DND-41 (cell line): ENCODE data around the gene ZNF747.

ENCODE experiments used
- EZH2 ChIP-seq: IDR thresholded peaks from 3 replicates; pipeline ENCODE4 v1.6.1; 2012; ENCODE audit warnings: borderline replicate concordance, low read depth, mild to moderate bottlenecking, moderate library complexity, low read length, inconsistent platforms; ENCODE audit not compliant: severe bottlenecking
- TF ChIP-seq, protein P1 (sequence below): IDR thresholded peaks from 2 replicates; pipeline ENCODE4 v1.5.1; 2012; ENCODE audit warnings: borderline replicate concordance, low read length, moderate library complexity, mild to moderate bottlenecking; ENCODE audit not compliant: poor library complexity, severe bottlenecking; ENCODE audit errors: extremely low read depth

DNA sequence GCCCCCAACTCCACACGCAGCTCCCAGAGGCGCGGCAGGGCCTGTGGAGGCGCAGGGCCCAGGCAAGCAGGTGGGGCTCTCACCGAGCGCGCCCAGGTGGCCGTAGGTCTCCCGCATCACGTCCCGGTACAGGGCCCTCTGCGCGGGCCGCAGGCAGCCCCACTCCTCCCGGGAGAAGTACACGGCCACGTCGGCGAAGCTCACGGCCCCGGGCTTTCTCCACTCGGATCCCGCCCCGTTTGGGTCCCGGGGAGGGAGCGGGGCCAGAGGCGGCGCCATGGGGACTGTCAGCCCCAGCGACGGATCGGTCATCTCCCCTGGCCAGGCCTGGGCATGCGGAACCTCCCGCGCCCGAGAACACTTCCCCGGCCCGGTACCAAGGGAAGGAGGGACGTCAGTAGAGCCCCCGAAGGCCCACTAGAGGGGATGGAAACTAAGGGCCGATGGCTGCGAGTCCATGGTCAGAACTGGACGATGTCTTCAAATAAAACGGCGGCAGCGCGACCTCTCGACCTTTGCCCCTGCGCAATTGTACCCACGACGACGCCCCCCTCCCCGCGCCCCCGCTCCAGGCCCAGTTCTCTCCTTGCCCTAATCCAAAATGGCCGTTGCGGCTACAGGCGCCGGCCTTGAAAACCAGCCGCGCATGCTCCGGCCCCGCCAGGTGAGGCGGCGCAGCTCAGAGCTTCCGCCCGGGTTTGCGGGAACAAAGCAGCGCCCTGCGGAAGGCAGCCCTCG, at the start of gene ZNF747:
- TF ChIP-seq, protein P1, sequence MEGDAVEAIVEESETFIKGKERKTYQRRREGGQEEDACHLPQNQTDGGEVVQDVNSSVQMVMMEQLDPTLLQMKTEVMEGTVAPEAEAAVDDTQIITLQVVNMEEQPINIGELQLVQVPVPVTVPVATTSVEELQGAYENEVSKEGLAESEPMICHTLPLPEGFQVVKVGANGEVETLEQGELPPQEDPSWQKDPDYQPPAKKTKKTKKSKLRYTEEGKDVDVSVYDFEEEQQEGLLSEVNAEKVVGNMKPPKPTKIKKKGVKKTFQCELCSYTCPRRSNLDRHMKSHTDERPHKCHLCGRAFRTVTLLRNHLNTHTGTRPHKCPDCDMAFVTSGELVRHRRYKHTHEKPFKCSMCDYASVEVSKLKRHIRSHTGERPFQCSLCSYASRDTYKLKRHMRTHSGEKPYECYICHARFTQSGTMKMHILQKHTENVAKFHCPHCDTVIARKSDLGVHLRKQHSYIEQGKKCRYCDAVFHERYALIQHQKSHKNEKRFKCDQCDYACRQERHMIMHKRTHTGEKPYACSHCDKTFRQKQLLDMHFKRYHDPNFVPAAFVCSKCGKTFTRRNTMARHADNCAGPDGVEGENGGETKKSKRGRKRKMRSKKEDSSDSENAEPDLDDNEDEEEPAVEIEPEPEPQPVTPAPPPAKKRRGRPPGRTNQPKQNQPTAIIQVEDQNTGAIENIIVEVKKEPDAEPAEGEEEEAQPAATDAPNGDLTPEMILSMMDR: peak; percentile 2
- TF ChIP-seq EZH2: no peak
